Measurements from ENCODE around the gene FTSJ1.
"Not testable (repeated sequence)": the region's sequence is repeated elsewhere in the genome, so short reads cannot be mapped to it uniquely, and the experiment has no call there.

The FTSJ1 gene, protein sequence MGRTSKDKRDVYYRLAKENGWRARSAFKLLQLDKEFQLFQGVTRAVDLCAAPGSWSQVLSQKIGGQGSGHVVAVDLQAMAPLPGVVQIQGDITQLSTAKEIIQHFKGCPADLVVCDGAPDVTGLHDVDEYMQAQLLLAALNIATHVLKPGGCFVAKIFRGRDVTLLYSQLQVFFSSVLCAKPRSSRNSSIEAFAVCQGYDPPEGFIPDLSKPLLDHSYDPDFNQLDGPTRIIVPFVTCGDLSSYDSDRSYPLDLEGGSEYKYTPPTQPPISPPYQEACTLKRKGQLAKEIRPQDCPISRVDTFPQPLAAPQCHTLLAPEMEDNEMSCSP

DNA sequence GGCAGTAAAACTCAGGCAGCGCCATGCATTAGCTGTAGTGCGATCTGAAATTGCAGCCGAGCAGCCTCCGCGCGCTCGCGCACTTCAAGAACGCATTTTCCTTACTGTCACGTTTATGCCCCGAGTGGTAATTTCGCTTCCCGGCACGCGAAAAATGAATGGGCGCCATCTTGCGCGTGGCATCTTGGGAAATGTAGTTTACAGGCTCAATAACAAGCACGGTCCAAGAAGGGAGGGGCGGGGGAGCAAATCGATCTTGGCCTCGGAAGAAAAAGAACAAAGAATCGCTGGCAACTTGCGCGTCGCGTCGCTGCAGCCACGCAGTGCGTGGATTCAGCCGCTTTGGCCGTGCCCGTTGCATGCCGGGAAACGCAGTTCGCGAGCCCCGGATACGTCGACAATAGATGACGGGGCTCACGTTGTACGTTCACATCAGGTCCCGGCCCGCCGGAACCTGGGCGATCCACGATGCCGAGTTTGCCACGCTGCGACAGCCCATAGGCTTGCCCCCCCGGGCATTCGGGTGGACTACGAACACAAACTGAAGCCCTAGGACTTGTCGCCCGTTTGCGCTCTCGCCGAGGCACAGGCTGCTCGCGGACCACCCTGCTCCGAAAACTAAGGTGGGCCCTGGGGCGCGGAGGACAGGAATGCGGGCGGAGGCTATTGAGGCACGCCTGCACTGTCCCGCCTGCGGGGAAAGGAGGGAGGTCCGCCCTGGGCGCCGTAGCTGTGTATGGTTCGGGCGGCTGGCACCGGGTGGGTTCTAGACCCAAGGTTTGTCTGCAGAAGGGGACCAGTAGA lies at the start of gene FTSJ1:
TSS of gene FTSJ1 (plus strand) at position 426 of the 804 bp plus-strand sequence. CDS start 1,849 bp downstream, outside the sequence.
- TF ChIP-seq, protein P1, sequence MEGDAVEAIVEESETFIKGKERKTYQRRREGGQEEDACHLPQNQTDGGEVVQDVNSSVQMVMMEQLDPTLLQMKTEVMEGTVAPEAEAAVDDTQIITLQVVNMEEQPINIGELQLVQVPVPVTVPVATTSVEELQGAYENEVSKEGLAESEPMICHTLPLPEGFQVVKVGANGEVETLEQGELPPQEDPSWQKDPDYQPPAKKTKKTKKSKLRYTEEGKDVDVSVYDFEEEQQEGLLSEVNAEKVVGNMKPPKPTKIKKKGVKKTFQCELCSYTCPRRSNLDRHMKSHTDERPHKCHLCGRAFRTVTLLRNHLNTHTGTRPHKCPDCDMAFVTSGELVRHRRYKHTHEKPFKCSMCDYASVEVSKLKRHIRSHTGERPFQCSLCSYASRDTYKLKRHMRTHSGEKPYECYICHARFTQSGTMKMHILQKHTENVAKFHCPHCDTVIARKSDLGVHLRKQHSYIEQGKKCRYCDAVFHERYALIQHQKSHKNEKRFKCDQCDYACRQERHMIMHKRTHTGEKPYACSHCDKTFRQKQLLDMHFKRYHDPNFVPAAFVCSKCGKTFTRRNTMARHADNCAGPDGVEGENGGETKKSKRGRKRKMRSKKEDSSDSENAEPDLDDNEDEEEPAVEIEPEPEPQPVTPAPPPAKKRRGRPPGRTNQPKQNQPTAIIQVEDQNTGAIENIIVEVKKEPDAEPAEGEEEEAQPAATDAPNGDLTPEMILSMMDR (conservative IDR thresholded peaks at IDR 0.05; ENCODE audit: low read length) = no peak
- H3K4me3 ChIP-seq (ENCODE audit: low read length) = peak within 1 kb of the TSS; percentile 79

DNA sequence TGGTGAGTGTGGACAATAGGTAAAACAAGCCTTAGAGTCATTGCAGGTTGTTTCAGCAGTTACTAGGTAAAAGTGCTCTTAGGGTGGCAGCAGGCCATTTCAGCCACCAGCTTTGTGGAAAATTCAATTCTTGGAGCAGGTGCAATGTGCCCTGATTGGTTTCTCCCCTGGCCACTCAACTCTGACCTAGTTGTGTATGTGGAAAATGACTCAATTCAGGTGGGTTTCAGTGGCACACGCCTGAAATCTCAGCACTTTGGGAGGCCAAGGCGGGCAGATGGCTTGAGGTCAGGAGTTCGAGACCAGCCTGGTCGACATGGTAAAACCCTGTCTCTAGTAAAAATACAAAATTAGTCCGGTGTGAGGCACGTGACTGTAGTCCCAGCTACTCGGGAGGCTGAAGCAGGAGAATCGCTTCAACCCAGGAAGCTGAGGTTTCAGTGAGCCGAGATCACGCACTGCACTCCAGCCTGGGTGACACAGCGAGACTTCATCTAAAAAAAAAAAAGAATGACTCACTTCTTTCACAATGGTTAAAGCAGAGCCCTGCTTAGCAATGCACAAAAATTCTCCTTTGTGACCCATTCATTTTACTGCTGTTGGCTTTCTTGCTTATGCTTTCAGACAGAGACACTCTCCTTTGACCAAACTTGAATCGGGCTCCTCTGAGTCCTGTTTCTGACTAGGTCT lies 48.8 kb upstream of the FTSJ1 start:
- DNase-seq (ENCODE audit: low read depth); H3K4me3 ChIP-seq (ENCODE audit: low read length): not testable (repeated sequence)

More for the DNA sequence above, at the start of gene FTSJ1:
- DNase-seq (ENCODE audit: low read depth) = peak; percentile 94

DNA sequence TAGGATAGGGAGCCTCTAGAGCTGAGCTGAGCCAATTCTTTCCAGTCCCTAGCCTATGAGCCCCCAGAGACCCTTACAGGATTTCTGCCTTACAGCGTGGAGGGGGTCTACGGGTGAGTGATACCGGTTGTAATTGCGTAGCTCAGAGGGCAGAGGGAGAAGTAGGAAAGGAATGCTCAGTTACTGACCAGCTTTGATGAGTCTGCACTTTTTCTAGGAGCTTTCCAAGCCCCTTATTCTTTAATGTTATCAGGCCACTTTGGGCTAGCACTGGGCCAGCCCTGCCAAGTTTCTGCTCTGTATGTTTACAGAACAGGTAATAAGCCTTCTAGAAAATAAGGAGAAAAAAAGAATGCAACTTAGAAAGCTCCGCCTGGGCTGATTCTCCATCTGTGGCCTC lies 46.4 kb upstream of the FTSJ1 start:
- not testable (repeated sequence) for H3K4me3 ChIP-seq (ENCODE audit: low read length); DNase-seq (ENCODE audit: low read depth)

DNA sequence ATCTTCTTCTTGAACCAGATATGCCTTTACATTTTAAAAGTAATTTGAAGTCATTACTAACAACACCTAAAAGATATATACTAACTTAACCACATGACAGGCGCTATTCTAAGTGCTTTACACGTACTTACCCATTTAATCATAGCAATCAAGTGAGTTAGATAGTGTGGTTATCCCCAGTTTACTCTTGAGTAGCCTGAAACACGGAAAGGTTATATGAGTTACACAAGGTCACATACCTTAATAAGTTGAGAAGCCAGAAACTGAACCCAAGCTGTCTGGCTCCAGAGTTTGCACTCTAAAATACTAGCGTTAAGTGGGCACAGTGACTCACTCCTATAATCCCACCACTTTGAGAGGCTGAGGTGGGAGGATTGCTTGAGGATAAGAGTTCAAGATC lies 45.8 kb upstream of the FTSJ1 start:
- not testable (repeated sequence) for DNase-seq (ENCODE audit: low read depth); H3K4me3 ChIP-seq (ENCODE audit: low read length)

DNA sequence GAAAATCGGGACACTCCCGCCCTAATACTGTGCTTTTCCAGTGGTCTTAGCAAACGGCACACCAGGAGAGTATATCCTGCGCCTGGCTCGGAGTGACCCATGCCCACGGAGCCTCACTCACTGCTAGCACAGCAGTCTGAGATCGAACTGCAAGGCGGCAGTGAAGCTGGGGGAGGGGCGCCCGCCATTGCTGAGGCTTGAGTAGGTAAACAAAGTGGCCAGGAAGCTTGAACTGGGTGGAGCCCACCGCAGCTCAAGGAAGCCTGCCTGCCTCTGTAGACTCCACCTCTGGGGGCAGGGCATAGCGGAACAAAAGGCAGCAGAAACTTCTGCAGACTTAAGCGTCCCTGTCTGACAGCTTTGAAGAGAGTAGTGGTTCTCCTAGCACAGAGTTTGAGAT lies 42.3 kb upstream of the FTSJ1 start:
- not testable (repeated sequence) for DNase-seq (ENCODE audit: low read depth); H3K4me3 ChIP-seq (ENCODE audit: low read length)

DNA sequence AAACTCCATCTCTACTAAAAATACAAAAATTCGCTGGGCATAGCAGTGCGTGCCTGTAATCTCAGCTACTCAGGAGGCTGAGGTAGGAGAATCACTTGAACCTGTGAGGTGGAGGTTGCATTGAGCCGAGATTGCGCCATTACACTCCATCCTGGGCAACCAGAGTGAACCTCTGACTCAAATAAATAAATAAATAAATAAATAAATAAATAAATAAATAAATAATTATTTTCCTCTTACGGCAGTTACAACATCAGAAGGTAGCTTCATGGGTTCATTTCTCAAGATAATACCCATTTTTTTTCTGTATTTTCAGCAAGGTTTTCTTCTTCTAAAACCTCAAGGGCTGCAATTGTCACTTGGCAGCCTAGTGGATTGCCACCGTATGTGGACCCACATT lies 28.8 kb upstream of the FTSJ1 start:
- DNase-seq (ENCODE audit: low read depth); H3K4me3 ChIP-seq (ENCODE audit: low read length): not testable (repeated sequence)

DNA sequence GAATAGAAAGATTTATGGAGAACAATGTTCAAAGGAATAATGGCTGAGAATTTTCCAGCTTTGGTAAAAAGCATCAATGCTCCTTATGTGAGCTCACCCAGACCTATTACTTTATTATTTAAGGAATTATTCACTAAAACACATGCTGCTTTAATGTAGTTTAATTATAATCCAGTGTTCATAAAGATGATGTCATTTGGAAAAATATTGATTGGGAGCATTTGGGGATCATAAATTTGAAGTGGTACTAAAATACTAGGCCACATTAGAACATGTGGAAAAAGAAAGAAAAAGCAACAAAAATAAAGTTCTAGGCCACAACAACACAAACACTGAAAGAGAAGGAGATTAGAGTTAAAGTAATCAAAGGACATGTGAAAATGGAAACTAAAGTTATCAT lies 25.9 kb upstream of the FTSJ1 start:
- no peak for DNase-seq (ENCODE audit: low read depth)
- H3K4me3 ChIP-seq (ENCODE audit: low read length) = no peak overlapping the region
- TF ChIP-seq, protein P1 (conservative IDR thresholded peaks at IDR 0.05; ENCODE audit: low read length) = no peak

DNA sequence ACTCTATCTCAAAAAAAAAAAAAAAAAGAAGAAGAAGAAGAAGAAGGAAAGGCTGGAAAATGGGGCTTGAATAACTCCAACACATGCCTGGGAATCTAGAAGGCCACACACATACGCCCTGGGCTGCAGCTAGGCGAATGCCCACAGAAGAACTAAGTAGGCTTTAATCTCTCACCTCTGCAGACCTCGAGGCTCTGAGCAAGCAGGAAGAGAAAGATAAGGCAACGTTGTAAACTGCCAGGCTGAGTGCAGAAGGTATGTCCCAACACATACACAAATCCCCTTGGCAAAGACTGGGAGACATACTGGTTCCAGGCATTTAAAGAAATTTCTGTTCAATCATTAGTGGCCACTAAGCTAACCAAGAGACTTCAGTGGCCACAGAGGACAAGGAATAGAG lies 24.3 kb upstream of the FTSJ1 start:
- TF ChIP-seq, protein P1 (conservative IDR thresholded peaks at IDR 0.05; ENCODE audit: low read length) = no peak
- no peak for DNase-seq (ENCODE audit: low read depth)
- H3K4me3 ChIP-seq (ENCODE audit: low read length) = no peak overlapping the region

DNA sequence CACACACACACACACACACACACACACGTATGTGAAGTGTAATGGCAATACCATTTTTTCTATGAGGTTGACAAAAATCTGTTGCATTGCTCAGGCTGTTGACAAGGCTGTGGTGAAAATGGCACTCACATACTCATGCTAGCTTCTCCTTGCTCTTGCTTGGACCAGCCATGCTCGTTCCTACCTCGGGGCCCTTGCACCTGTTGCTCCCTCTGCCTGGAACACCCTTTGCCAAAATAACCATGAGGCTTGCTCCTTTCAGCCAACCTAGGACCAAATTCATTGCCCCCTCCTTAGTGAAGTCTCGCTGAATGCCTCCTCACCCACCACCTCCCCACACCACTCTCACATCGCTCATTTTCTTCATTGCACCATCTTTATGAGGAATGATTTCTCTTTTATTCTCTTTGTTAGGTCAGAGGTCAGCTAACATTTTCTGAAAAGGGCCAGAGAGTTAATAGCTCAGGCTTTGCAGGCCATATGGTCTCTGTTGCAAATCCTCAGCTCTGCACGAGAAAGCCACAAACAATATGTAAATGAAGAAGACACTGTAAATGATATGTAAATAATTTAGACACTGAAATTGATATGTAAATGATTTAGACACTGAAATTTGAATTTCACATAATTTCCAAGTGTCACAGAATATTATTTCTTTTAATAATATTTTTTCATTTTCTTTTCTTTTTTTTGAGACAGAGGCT lies 19.2 kb upstream of the FTSJ1 start:
- DNase-seq (ENCODE audit: low read depth) = no peak
- no peak overlapping the region for H3K4me3 ChIP-seq (ENCODE audit: low read length)
- TF ChIP-seq, protein P1 (conservative IDR thresholded peaks at IDR 0.05; ENCODE audit: low read length) = no peak

Measured in AG10803 (cell line).